GM12891 (cell line): Measurements from ENCODE around the gene XRCC3.

Source experiments
- DNase-seq: peaks from one replicate; pipeline ENCODE4 v3.0.0; 2011; ENCODE audit warnings: low spot score; ENCODE audit not compliant: insufficient read length
- FAIRE-seq: peaks from 2 replicates; lab custom pipeline; 2011; peaks lifted over from hg19 to GRCh38; lab: Jason Lieb, UNC
- PAX5 ChIP-seq: IDR thresholded peaks from 2 replicates; pipeline ENCODE4 v1.6.1; 2011; ENCODE audit warnings: low read length, moderate library complexity, mild to moderate bottlenecking; ENCODE audit not compliant: insufficient read depth, severe bottlenecking
- POLR2A ChIP-seq: IDR thresholded peaks from 2 replicates; pipeline ENCODE4 v1.6.1; 2011; ENCODE audit warnings: low read depth, low read length, control low read depth
- POLR2AphosphoS5 ChIP-seq: IDR thresholded peaks from 2 replicates; pipeline ENCODE4 v1.6.1; 2011; ENCODE audit warnings: low read depth, low read length, control low read depth
- POU2F2 ChIP-seq: IDR thresholded peaks from 2 replicates; pipeline ENCODE4 v1.6.1; 2011; ENCODE audit warnings: low read depth, mild to moderate bottlenecking, control low read depth, low read length, moderate library complexity
- SPI1 ChIP-seq: IDR thresholded peaks from 2 replicates; pipeline ENCODE4 v1.6.1; 2011; ENCODE audit warnings: low read depth, low read length, control low read depth
- TAF1 ChIP-seq: IDR thresholded peaks from 2 replicates; pipeline ENCODE4 v1.6.1; 2011; ENCODE audit warnings: low read depth, low read length, control low read depth

Gene XRCC3

GRCh38 chr14:103726474-103726873 lies 11.2 kb upstream of the XRCC3 start:
- FAIRE-seq (no peak), DNase-seq (no peak)
- no peak for TF ChIP-seq POU2F2
- no peak for TF ChIP-seq POLR2A
- TF ChIP-seq POLR2AphosphoS5 = no peak

- DNase-seq (no peak), FAIRE-seq (no peak)
- no peak for TF ChIP-seq POU2F2
- no peak for TF ChIP-seq SPI1
- TF ChIP-seq POLR2AphosphoS5 = no peak
- no peak for TF ChIP-seq POLR2A
- no peak for TF ChIP-seq PAX5
- no peak for TF ChIP-seq TAF1
These were observed 10.6 kb upstream of the XRCC3 start for GRCh38 chr14:103725739-103726395.

GRCh38 chr14:103725001-103725682 lies 9.9 kb upstream of the XRCC3 start:
- DNase-seq (no peak), FAIRE-seq (no peak)
- TF ChIP-seq SPI1 = no peak
- no peak for TF ChIP-seq POLR2AphosphoS5
- TF ChIP-seq POU2F2 = no peak

GRCh38 chr14:103724116-103724515 lies 8.9 kb upstream of the XRCC3 start:
- FAIRE-seq = no peak
- DNase-seq = no peak
- TF ChIP-seq POLR2A (no peak), POU2F2 (no peak), SPI1 (no peak), POLR2AphosphoS5 (no peak), TAF1 (no peak), PAX5 (no peak)

- DNase-seq (no peak), FAIRE-seq (no peak)
- TF ChIP-seq POLR2AphosphoS5 = no peak
- TF ChIP-seq SPI1 = no peak
- no peak for TF ChIP-seq POLR2A
- no peak for TF ChIP-seq TAF1
- TF ChIP-seq POU2F2 = no peak
- no peak for TF ChIP-seq PAX5
These were observed 8.5 kb upstream of the XRCC3 start for GRCh38 chr14:103723748-103724081.

GRCh38 chr14:103721334-103722120 lies 6.3 kb upstream of the XRCC3 start:
- FAIRE-seq (no peak), DNase-seq (no peak)
- TF ChIP-seq POU2F2 = no peak
- TF ChIP-seq POLR2A = no peak
- no peak for TF ChIP-seq PAX5
- no peak for TF ChIP-seq POLR2AphosphoS5
- TF ChIP-seq TAF1 = no peak
- TF ChIP-seq SPI1 = no peak

- FAIRE-seq = no peak
- DNase-seq = no peak
- no peak for TF ChIP-seq POLR2A
- no peak for TF ChIP-seq TAF1
- no peak for TF ChIP-seq PAX5
- no peak for TF ChIP-seq POLR2AphosphoS5
- no peak for TF ChIP-seq SPI1
- no peak for TF ChIP-seq POU2F2
These were observed 4.5 kb upstream of the XRCC3 start for GRCh38 chr14:103719751-103720150.

GRCh38 chr14:103718572-103718971 lies 3.3 kb upstream of the XRCC3 start:
- no peak for FAIRE-seq
- TF ChIP-seq POU2F2 (no peak), PAX5 (no peak), POLR2AphosphoS5 (no peak), TAF1 (no peak), SPI1 (no peak), POLR2A (no peak)
- DNase-seq = no peak

GRCh38 chr14:103716899-103717411 lies 1.7 kb upstream of the XRCC3 start:
- no peak for DNase-seq
- peak; percentile 43 for FAIRE-seq
- no peak for TF ChIP-seq POLR2AphosphoS5
- no peak for TF ChIP-seq POLR2A
- no peak for TF ChIP-seq SPI1
- TF ChIP-seq PAX5 = no peak
- no peak for TF ChIP-seq POU2F2

- DNase-seq (peak; percentile 54), FAIRE-seq (peak; percentile 28)
- TF ChIP-seq SPI1 = no peak
- no peak for TF ChIP-seq POU2F2
- TF ChIP-seq TAF1 = no peak
- no peak for TF ChIP-seq POLR2A
- no peak for TF ChIP-seq POLR2AphosphoS5
- no peak for TF ChIP-seq PAX5
These were observed 995 bp upstream of the XRCC3 start for GRCh38 chr14:103716091-103716801.
